Putamen (tissue), 1 donor: Measurements from ENCODE around the gene PHACTR3.
A peak's percentile ranks its signal among the peaks of the same experiment; 100 is the strongest.
"Not testable (repeated sequence)": the region's sequence is repeated elsewhere in the genome, so short reads cannot be mapped to it uniquely, and the experiment has no call there.

Experiments
- DNase-seq: peaks from one replicate; pipeline ENCODE4 v3.0.0-alpha.2; 2016; ENCODE audit warnings: low spot score

The PHACTR3 gene

DNA sequence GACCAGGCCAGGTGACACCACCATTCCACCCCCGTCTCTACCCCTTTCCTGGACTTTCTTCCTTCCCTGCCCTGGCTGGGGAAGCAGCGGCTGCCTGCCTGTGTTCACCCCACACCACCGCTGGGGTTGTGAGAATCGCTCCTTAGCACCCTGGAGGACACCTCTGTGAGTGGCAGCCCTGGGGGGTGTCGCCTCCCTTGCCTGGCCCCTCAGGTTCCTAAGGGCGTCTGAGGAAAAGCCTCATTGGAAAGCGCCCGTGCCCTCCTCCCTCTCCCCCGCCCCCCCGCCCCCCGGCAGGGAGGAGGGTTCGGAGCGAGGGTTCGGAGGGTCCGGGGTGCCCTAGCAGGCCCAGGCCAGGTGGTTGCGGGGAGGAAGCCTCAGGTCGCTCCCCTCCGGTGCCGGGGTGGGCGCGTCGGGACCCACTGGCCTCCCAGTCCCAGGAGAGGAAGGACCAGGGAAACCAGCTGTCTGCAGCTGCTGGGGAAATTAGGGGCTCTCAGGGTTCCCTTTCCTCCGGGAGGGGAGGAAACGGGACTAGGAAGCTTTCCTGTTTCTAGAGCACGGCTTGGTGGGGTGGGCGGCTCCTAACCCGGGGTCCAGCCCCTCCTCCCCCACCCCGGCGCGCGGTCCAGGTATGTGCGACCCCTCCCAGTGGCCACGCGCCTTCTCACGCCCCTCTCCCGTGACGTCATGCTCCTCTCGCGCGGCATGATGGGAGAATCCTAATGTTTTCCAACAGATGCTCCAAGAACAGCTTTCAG is at the start of gene PHACTR3:
Gene PHACTR3, plus strand, starts transcription at position 760 of the 761 bp plus-strand sequence. CDS start 475 bp downstream, outside the sequence.
- DNase-seq, result peak; percentile 87

DNA sequence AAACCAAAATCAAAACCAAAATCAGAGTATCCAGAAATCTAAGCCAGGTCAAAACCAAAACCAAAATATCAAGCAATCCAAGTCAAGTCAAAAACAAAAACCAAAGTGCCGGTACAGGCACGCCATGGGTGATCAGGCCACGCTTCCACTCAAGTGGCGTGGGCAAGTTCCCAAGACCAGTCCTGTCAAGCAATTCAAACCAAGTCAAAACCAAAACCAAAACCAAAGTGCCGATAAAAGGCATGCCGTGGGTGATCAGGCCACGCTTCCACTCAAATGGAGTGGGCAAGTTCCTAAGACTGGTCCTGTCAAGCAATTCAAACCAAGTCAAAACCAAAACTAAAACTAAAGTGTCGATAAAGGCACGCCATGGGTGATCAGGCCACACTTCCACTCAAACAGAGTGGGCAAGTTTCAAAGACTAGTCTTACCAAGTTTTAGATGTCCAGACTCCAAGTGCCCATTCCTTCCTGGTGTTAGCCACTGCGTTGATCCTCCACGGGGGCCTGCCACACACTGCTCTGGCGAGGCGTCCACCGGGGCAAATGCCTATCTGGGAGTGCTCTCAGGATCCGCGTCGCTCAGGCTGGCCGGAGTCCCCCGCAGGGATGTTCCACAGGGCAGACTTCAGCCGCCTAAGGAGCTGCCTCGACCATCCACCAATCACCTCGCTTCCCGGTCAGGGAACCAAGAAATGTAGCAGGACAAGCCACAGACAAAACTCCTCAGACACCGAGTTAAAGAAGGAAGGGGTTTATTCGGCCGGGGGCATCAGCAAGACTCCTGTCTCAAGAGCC is 46.4 kb upstream of the PHACTR3 start:
- DNase-seq, result not testable (repeated sequence)

DNA sequence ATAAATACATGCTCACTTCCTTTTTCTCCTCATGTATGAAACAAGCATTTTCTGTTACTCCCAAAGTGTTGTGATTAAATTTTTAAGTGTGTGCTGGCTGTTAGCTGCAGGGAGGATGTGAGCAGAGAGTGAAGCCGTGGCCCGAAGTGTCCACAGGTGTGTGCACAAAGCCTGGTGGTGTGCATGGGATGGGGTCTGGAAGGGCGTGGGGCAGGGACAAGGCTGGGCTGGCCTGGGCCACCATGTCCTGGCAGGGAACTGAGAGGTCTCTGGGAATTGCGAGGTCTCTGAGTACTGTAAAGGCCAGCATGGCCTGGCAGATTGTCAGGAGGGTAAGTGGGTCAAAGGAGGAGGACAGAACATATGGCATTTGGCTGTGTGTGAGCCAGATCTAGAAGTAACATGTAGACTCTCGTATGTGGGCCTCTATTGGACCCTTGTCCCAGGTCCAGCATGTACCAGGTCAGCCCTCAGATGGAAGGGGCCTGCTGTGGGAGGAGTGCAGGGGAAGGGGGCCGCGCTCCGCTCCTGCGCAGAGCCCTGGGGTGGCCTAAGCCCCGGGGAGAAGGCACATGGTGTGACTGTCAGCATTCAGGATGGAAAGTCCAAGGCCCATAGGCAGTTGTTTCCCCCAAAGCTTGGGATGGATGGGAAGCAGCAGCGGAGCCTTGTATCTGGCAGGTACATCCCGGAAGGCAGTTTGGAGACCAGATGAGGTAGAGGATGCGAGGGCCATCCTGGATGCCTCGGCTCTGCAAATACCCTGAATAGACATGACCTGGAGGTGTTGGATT is 45.1 kb upstream of the PHACTR3 start:
- DNase-seq, result no peak

DNA sequence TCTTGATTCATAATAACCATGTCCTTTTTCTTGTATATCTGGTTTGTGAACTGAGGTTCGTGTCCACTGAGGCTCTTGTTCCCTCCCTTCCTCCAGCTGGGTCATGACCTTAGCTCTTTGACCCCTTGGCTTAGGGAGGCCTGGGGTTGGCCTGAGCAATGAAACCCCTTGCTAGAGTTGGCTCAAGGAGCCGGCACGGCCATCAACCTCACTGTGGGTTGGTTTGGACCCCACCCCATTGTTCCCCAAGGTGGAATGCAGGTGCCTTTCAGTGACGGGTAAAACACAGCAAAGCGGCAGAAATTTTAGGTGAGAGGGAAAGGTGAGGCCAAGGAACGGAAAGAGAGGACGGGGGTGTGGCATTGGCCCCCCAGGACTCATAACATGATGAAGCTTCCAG is 44.5 kb upstream of the PHACTR3 start:
- no peak for DNase-seq

DNA sequence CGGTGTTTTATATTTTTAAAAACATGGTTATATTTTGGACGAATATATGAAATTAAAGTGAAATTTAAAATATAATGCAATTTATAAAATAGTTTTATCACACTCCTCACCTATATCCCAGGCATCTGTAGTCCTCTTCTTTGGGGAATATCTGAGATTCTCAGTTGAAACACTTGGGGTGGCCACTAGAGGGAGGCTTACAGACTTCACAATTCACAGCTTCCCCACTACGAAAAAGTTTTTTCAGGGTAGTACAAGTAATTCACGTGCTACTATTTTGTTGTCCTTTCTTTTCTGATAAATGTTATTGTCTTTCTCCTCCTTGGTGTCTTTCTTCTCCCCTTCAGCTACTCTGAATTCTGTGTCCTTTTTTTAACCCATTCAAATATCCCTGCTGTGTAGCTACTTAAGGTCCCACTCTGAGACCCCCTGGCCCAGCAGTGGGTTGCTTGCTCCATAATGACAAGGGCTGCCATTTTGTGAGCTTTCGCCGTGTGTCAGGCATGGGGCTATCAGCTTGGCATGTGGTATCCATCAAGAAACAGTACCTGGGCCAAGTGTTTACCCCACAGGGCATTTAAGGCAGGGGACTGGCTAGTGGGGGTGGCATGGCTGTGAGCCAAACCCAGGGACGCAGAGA is 43.6 kb upstream of the PHACTR3 start:
- DNase-seq, result no peak

DNA sequence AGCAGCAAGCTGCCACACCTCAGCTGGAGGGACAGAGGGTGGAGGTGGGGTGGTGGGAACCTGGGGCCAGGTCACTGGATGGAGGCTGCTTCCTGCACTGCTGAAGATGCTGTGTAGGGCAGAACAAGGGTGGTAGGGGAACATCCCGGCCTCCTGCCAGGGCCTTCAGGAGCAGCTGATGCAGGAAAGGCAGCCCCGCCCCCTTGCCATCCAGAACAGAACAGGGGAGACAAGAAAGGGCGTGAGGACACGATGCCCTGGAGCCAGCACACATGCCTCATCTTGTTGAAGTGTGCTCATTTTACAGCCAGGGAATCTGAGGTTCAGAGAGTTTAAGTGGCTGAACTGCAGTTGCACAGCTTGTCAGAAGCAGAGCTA is 43.1 kb upstream of the PHACTR3 start:
- no peak for DNase-seq

DNA sequence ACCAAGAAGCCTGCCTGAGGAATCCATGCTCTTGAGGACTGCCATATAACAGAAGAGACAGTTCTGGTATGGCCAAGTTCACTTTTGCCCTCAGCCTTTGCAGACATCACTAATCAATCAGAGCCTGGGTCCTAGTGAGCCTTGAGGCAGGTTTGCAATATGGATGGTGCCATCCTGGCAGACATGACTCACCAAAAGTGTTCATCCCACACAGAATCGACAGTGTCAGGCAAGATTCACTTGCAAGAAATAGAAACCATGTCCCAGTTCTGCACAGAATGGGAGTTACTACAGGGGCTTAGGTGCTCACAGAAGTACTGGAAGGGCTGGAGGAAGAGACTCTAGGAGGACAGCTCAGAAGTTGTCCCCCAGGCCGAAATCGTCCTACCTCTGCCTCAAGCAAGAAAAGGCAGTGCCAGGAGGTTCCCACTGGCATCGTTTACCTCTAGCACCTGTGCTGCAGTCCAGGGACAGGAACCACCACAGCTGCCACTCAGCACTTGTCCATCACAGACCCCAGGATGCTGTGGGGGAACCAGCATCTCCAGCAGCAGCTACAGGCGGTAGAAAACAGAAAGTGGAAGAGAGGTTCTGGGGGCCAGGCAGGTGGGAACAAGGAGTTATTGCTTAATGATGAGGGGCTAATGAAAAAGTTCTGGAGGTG is 42.6 kb upstream of the PHACTR3 start:
- DNase-seq, result peak; percentile 63

DNA sequence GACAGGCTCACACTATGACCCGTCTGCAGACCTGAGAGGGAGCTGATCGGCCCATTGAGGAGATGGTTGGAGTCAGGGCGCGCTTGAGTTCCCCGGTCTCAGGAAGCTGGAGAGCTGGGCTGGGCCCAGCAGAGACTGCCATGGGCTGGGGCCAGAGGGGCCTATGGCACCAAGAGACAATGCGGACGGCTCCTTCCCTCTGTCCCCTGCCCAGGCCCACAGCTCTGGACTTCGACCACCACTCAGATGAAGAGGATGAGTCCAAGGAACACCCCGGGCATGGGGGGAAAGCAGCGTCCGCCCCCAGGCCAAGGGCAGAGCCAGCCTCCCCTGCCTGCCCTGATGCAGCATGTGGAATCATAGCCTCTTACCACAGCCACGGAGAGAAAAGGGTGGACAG is 40.2 kb upstream of the PHACTR3 start:
- DNase-seq, result no peak

DNA sequence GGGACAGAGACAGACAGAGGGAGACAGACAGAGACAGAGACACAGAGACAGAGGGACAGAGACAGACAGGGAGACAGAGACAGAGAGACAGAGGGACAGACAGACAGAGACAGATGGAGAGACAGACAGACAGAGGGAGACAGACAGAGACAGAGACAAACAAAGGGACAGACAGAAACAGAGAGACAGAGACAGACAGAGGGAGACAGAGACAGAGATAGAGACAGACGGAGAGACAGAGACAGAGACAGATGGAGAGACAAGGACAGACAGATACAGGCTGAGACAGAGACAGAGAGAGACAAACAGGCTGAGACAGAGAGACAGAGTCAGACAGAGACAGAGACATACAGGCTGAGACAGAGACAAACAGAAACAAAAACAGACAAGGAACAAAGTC is 39.4 kb upstream of the PHACTR3 start:
- no peak for DNase-seq

DNA sequence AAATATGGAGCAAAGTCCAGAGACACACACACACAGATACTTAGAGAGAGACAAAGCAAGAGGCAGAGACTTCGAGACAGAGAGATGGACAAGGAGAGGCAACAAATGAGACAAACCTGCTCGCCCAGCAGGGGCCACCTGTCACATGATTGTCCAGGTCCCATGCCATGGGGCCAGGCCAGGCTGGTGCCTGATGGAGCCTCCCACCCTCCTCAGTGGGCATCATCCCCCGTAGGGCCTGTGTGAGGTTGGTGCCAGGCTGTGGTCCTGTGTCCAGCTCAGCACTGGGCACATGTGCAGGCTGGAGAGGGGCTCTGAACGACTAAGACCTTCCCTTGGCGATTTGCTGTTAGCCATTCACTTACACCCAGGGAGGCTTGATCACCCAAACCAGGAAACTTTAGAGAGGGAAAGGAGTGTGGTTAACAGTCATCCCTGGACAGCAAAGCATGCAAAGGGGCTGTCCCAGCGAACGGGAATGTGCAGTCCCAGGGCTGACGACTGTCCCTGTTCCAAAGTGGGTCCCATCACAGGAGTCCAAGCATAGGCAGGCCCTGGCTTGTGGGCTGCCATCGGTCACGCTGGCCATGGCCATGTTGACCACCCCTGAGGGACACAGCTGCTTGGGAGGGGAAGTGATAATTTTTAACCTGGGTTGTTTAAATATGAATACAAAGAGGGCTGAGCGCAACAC is 38.4 kb upstream of the PHACTR3 start:
- no peak for DNase-seq

DNA sequence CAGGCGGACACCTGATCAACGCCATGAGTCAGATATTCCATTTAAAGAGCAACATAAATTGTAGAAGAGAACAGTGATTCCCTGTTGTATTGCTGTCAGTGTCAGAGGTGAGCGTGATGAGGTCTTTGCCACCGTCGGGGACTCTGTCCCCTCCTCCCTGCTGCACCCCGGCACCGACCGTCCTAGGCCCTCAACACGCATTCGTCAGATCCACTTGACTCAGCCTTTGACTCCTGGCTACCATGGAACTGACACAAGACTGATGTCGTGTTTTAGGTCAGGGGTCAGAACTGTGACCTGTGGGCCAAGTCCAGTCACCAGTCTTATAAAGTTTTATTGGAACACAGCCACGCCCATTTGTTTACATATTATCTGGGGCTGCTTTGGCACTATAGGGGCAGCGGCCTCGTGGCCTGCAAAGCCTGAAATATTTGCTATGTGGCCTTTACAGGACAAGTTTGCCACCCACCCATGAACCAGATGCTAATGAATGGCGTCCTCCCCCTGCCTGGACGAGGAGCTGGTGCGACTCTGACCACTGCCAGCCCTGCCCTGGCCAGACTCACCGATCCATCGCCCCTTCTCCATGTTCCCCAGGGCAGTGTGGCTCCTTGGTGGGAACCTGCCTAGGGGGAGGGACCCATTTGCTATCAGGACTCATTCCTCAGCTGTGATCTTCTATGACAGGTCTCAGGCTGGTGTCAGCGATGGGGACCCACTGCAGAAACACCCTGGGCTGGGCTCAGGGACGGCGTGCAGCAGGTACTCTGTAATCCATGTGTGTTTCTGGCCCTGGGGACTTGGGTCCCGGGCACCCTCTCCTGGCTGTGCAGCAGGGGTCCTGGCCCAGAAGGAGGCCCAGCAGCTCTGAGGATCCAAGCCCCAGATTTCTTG is 37.5 kb upstream of the PHACTR3 start:
- DNase-seq, result no peak

DNA sequence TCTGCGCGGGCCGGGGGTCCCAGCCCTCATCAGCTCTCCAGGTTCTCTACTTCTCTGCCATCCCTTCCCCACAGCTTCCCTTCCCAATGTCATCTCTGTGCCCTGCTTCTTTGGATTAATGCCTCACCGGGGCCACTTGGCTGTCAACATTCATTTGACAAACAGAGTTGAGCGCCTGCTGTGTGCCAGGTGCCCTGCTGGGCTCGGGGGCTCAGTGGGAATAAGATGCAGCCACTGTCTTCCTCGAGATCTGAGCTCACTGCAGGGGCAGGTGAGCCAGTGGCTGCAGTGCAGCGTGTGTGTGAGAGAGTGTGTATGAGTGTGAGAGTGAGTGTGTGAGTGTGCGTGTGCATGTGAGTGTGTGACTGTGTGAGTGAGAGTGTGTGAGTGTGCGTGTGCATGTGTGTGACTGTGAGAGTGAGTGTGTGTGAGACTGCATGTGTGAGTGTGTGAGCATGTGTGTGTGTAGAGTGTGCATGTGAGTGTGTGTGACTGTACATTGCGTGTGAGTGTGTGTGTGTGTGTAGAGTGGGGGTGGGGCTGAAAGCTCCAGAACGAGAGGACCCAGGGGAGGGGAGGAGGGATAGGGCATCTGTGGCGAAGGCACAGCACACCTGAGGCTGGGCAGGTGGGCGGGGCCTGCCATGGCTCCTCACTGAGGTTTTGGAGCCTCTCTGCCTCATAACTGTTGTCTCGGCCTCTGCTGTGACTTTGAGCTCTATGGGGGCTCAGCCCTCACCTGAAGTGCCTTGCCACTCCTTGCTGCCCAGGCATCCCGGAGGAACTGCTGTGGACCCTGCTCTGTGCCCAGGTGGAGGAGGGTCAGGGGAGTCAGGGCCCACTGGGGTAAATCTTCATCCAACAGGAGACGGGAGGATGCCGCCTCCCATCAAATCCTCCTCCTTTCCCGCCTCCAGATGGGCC is 36.5 kb upstream of the PHACTR3 start:
- no peak for DNase-seq

DNA sequence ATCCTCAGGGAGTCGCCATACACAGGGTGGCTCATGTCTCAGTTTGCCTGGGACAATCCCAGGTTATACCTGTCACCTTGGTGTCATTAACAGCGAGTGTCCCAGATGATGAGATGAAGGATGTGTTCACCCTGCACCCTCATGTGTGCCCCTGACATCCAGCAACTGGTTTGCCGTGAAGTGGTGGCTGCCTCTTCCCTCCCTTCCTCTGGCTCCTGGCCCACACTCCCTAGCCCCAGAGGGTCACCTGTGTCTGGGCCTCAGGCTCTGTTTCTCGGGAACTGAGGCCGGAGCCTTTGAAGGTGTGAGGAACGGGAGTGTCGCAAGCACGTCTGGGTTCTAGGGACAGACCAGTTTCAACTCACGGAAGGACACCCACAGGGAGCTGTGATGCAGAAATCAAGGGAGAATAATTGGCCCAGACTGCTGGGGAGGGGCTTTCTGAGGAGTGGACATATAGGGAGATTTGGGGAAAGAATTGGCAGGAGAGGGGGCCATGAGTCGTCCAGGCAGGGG is 35.8 kb upstream of the PHACTR3 start:
- no peak for DNase-seq

DNA sequence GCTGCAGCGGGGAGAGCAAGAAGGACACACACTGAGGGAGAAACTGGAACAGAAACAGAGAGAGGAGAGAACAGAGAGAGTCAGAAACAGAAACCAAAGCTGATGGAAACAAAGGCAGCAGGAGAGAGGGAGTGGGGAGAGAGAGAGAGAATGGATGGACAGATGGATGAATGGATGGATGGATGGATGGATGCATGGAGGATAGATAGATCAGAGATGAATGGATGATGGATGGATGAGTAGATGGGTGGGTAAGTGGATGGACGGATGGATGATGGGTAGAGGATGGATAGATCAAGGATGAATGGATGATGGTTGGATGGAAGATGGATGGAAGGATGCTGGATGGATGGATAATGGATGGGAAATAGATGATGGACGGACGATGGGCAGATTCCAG is 35.0 kb upstream of the PHACTR3 start:
- no peak for DNase-seq

DNA sequence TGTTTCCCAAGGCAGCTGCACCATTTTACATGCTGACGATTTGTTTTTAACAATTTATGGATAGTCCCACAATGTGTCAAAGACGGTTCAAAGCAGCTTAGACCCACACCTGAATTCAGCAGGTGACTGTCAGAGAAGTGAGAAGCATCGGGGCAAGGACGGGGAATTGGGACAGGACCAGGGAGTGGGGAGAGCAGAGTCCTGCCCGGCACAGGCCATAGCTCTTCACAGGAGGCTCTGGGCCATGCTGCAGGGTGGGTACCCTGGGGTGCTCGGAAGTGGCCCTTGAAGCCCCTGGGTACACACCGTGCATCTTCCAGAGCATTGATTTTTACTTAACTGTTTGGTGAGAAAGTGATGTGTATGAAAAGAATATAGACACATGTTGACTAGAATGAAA is 33.2 kb upstream of the PHACTR3 start:
- DNase-seq, result no peak

DNA sequence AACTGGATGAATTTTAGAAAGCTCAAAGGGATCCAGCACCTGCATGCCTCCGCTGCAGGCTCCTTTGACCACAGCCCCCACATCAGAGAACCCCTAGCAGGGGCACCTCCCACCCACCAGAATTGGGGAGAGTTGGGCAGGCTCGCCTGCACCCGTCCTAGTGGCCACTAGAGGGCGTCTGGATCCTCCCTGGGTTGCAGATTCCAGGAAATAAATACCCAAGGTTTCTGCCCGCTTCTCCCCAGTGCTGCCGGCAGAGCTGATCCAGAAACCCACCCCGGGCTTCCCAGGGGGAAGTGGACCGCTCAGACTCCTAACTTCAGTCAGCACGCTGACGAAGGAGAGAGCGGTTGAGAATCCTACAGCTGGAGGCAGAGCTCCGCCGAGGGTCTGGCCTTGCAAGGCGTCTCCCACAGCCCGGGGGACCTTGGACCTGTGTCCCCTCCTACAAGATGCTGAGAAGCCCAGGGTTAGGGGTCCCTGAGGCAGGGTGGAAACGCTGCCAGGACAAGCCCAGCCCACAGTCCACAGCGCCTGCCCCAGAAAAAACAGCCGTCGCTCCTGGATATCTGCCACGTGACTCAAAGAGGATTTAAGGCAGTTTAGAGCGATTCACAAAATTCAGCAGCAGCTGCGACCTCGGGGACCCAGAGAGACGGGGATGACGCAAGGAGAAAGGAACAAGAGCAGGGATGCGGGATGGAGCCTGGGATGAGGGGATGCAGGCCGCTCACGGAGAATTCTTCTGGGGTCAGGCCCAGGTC is 32.6 kb upstream of the PHACTR3 start:
- DNase-seq, result peak; percentile 57

DNA sequence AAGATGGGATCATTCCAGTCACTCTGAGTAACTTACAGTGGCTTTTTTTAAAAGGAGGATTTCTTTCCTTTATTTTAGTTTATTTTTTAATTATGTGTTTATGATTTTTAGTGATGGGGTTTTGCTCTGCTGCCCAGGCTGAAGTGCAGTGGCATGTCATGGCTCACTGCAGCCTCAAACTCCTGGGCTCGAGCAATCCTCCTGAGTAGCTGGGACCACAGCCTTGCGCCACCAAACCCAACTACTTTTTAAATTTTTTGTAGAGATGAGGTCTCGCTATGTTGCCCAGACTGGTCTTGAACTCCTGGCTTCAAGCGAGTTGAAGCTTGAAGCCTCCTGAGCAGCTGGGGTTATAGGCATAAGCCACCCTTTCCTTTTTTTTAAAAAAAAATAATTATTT is 31.8 kb upstream of the PHACTR3 start:
- no peak for DNase-seq

DNA sequence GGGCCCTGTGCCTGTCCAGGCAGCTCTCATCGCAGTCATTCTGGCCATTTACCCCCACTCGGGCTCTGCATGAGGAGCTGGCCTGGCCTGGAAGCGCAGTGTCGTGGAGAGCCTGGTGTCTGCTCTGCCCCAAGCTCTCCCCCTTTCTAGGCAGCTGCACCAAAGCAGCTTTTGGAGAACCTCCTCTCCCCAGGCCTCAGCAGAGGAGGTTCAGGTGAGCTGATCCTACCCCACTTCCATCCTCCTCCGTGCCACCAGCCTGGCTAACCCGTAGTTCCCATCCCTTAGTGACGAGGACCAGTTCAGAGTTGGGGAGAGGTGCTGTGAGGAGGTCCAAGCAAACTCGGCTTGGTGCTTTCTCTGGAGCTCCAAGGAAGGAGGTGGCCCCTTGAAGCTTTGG is 30.5 kb upstream of the PHACTR3 start:
- no peak for DNase-seq
